Cardiac fibroblast (primary cell): ENCODE measurements around the gene GGNBP2.

Source experiments
- DNase-seq, 2 donors: peaks; one replicate each; pipeline versions ENCODE4 v3.0.0 to v3.0.0-alpha.2; 2010; ENCODE audit warnings: low read depth in 2 of 2
- H3K4me3 ChIP-seq, 2 donors: replicated peaks in 1 of 2; 1 replicate in 1 of 2; 2 replicates in 1 of 2; pipeline ENCODE4 v1.5.1; 2011; ENCODE audit warnings: low read depth in 2 of 2, low read length in 2 of 2, mild to moderate bottlenecking in 2 of 2, moderate library complexity in 1 of 2
- CTCF ChIP-seq: IDR thresholded peaks from one replicate; pipeline ENCODE4 v1.5.1; 2011; ENCODE audit warnings: low read depth, mild to moderate bottlenecking, low read length, inconsistent platforms

GGNBP2 gene

DNA sequence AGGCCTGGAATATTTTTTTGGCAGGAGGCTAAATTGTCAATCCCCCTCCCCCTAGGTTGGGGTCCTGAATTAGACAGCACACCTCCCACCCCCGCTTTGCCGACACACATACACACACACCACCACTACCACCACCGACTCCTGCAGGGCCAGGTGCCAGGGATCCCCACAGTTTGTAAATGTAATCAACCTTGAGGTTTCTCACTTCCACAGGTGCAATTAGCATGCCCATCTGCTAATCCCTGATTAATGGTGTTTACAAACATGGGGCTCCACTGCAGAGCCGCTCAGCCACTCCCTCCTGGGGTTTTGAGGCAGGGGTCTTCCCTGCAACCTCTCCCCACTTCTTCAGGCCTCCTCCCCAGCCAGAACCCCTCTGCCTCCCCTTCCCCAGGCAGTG lies 68.4 kb downstream of the GGNBP2 start:
- TF ChIP-seq CTCF: no peak
- DNase-seq: no peak
- H3K4me3 ChIP-seq: no peak overlapping the region

GRCh38 chr17:36614081-36614480 lies 69.4 kb downstream of the GGNBP2 start:
- TF ChIP-seq CTCF: no peak
- no peak overlapping the region for H3K4me3 ChIP-seq
- DNase-seq: no peak

- TF ChIP-seq CTCF: no peak
- no peak for DNase-seq
- H3K4me3 ChIP-seq: no peak overlapping the region
Observed at GRCh38 chr17:36614933-36615332, 70.2 kb downstream of the GGNBP2 start.

GRCh38 chr17:36616061-36617029 lies 71.6 kb downstream of the GGNBP2 start:
- no peak for DNase-seq
- no peak for TF ChIP-seq CTCF
- H3K4me3 ChIP-seq: no peak overlapping the region

GRCh38 chr17:36617773-36618172 lies 73.1 kb downstream of the GGNBP2 start:
- no peak for DNase-seq
- no peak overlapping the region for H3K4me3 ChIP-seq
- no peak for TF ChIP-seq CTCF

DNA sequence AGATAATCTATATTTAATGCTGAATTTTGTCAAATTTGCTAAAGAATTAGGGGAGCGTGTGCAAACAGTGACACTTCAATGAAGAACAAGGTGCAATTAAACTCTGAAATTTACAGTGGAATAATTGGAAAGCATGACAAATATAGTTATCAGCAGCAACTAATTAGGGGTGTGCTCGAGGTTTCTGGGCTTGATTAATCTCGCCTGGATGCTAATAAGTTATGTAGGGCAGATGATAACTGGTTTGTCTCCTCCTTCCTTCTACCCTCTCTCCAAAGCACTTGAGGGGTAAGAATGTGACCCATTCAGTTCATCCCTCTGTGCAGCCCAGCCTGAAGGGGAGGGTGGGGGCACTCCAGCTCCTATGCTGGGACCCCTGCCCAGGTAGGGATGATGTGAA lies 78.6 kb downstream of the GGNBP2 start:
- no peak for DNase-seq
- TF ChIP-seq CTCF: no peak
- H3K4me3 ChIP-seq: no peak overlapping the region
